ENCODE data around the gene HCFC1.
A peak's percentile ranks its signal among the peaks of the same experiment; 100 is the strongest.

Gene HCFC1

DNA sequence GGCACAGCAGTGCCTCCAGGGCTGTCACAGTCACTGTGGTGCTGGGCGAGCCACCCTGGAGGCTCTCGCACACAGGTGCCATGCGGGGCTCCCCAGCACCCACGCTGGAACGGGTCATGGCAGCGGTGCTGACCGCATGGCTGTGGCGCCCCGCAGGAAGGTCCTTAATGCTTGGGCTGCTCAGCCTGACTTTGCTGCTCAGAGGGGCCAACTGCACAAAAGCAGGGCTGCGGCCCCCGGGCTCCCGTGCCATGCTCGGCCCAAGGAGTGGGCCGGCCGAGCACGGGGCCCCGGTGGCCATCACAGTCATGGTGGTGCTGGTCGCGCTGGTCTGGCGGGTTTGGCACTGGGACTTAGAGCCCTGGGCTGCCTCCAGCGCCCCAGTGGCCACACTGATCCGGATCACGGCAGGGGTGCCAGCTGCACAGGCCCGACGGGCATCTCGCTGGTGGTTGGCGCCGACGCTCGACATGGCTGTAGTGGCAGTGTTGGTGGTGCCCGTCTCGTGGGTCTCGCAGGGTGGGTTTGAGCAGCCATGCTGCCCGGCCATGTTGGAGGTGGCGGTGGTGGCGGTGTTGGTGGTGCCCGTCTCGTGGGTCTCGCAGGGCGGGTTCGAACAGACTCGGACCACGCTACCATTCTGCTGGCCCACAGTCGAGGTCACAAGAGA, 16.9 kb downstream of the HCFC1 start:
- H3K79me1 ChIP-seq (replicated peaks; ENCODE audit: low read length, poor library complexity, severe bottlenecking): peaks cover 28% of the 10 kb centered on the region
- no peaks in the 10 kb centered on the region for H3K27me3 ChIP-seq (ENCODE audit: control insufficient read depth in 1 of 2, insufficient read depth in 1 of 2, low read length in 2 of 2)
- no peak for DNase-seq
- H3K14ac ChIP-seq (ENCODE audit: low read length in 2 of 2): no peak overlapping the region
- no peak overlapping the region for H2BK120ac ChIP-seq (ENCODE audit: low read depth, low read length)
- H2BK15ac ChIP-seq (ENCODE audit: low read depth, poor library complexity, severe bottlenecking): no peak overlapping the region
- H3K36me3 ChIP-seq (ENCODE audit: control insufficient read depth in 1 of 2, insufficient read depth in 2 of 2, low read depth in 1 of 2, low read length in 2 of 2): peaks cover 98 to 100% of the 10 kb centered on the region in 2 experiments
- no peak overlapping the region for H2AK5ac ChIP-seq (ENCODE audit: low read length, severe bottlenecking)
- peaks cover 5% of the 10 kb centered on the region for H3K4me1 ChIP-seq (ENCODE audit: control insufficient read depth, insufficient read depth, low read depth, low read length)
- no peak overlapping the region for H3K9ac ChIP-seq (ENCODE audit: low read length)
- H4K91ac ChIP-seq (ENCODE audit: low read length): no peak overlapping the region
- H3K27ac ChIP-seq (ENCODE audit: low read length, poor library complexity, severe bottlenecking): no peak overlapping the region
- no peaks in the 10 kb centered on the region for H3K9me3 ChIP-seq (ENCODE audit: control insufficient read depth, low read length)
- no peak overlapping the region for H3K4ac ChIP-seq (ENCODE audit: low read depth in 1 of 2, low read length in 2 of 2)
- H3K4me2 ChIP-seq (ENCODE audit: low read length, poor library complexity, severe bottlenecking): no peak overlapping the region
- H3K18ac ChIP-seq (ENCODE audit: low read depth in 1 of 2, low read length in 2 of 2): no peak overlapping the region
- H4K8ac ChIP-seq (ENCODE audit: low read length): peak overlapping the region; percentile 21
- H2BK12ac ChIP-seq (ENCODE audit: low read length in 2 of 2): no peak overlapping the region
- no peak overlapping the region for H2BK5ac ChIP-seq (ENCODE audit: low read depth, low read length, poor library complexity, severe bottlenecking)
- H3K23ac ChIP-seq (ENCODE audit: low read length in 2 of 2): no peak overlapping the region
- 97% methylated on average over 36 of the region's 44 CpGs for WGBS
- H2AFZ ChIP-seq (ENCODE audit: low read depth, low read length): no peak overlapping the region
- no peak overlapping the region for H3K4me3 ChIP-seq (ENCODE audit: insufficient read depth in 1 of 2, low read depth in 1 of 2, low read length in 2 of 2)

DNA sequence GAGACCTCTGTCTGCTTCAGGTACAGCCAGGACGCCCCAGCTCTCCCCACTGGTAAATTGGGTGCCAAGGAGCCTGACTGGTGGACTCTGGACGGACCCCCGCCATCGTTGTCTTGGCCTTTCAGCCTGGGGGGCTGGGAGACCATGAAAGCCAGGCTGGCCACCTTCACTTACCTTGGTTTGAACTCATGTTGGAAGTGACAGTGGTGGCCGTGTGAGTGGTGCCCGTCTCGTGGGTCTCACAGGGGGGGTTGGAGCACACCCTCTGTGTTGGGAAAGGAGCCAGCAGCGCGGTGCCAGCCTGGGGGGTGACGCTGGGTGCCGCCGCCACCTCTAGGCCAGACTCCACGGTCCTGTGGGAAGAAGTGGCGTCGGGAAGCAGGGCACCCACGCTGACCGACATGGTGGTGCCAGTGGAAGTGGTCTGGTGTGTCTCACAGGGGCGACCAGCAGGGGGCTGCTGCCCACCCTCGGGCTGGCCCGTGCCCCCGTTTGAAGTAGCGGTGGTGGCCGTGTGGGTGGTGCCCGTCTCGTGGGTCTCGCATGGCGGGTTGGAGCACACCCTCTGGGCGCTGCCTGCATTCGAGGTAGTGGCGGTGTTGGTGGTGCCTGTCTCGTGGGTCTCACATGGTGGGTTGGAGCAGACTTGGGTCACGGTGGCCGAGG, 17.6 kb downstream of the HCFC1 start:
- Histone ChIP-seq H3K14ac (ENCODE audit: low read length in 2 of 2) (no peak overlapping the region), H3K27me3 (ENCODE audit: control insufficient read depth in 1 of 2, insufficient read depth in 1 of 2, low read length in 2 of 2) (no peaks in the 10 kb centered on the region), H2AK5ac (ENCODE audit: low read length, severe bottlenecking) (no peak overlapping the region), H3K23ac (ENCODE audit: low read length in 2 of 2) (no peak overlapping the region), H3K79me1 (replicated peaks; ENCODE audit: low read length, poor library complexity, severe bottlenecking) (peaks cover 24% of the 10 kb centered on the region), H4K8ac (ENCODE audit: low read length) (peak overlapping the region; percentile 80), H3K9ac (ENCODE audit: low read length) (no peak overlapping the region), H2BK5ac (ENCODE audit: low read depth, low read length, poor library complexity, severe bottlenecking) (no peak overlapping the region), H3K4me1 (ENCODE audit: control insufficient read depth, insufficient read depth, low read depth, low read length) (peaks cover 8% of the 10 kb centered on the region), H4K91ac (ENCODE audit: low read length) (peak overlapping the region; percentile 66), H3K4me3 (ENCODE audit: insufficient read depth in 1 of 2, low read depth in 1 of 2, low read length in 2 of 2) (no peak overlapping the region), H2BK120ac (ENCODE audit: low read depth, low read length) (no peak overlapping the region), H2BK12ac (ENCODE audit: low read length in 2 of 2) (peak overlapping the region in 1 of 2 experiments; percentile 67), H3K27ac (ENCODE audit: low read length, poor library complexity, severe bottlenecking) (no peak overlapping the region), H2AFZ (ENCODE audit: low read depth, low read length) (no peak overlapping the region), H3K36me3 (ENCODE audit: control insufficient read depth in 1 of 2, insufficient read depth in 2 of 2, low read depth in 1 of 2, low read length in 2 of 2) (peaks cover 97 to 100% of the 10 kb centered on the region in 2 experiments), H3K4me2 (ENCODE audit: low read length, poor library complexity, severe bottlenecking) (no peak overlapping the region), H3K18ac (ENCODE audit: low read depth in 1 of 2, low read length in 2 of 2) (no peak overlapping the region), H3K4ac (ENCODE audit: low read depth in 1 of 2, low read length in 2 of 2) (peak overlapping the region in 1 of 2 experiments; percentile 46), H2BK15ac (ENCODE audit: low read depth, poor library complexity, severe bottlenecking) (no peak overlapping the region), H3K9me3 (ENCODE audit: control insufficient read depth, low read length) (no peaks in the 10 kb centered on the region)
- DNase-seq: no peak
- WGBS: 89% methylated on average over 13 of the region's 33 CpGs

DNA sequence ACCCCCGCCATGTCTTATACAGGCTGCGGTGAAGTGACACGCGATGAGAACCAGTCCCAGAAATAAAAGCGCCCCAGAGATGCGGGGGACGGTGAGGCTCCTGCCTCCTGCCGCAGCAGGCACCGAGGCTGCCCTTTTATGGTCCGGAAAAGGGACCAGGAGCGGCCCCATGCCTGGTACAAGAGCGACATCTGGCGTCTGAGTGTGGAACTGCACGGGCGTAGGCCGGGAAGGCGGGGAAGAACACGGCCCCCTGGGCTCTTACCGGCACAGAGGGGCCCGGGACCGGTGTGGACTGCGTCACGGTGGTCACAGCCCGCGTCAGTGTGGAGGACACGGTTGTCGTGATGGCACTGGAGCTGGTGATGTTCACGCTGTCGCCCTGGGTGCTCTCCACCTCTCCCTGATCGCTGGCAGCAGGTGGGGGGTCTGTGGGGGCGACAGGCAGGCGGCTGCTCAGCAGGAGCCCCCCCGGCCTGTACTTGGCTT, 18.2 kb downstream of the HCFC1 start:
- H3K4ac ChIP-seq (ENCODE audit: low read depth in 1 of 2, low read length in 2 of 2): peak overlapping the region in 1 of 2 experiments; percentile 46
- H4K8ac ChIP-seq (ENCODE audit: low read length): peak overlapping the region; percentile 40
- DNase-seq: peak; percentile 59
- no peaks in the 10 kb centered on the region for H3K27me3 ChIP-seq (ENCODE audit: control insufficient read depth in 1 of 2, insufficient read depth in 1 of 2, low read length in 2 of 2)
- peaks cover 96 to 99% of the 10 kb centered on the region in 2 experiments for H3K36me3 ChIP-seq (ENCODE audit: control insufficient read depth in 1 of 2, insufficient read depth in 2 of 2, low read depth in 1 of 2, low read length in 2 of 2)
- WGBS: 8% methylated on average over 20 of the region's 33 CpGs
- H2BK15ac ChIP-seq (ENCODE audit: low read depth, poor library complexity, severe bottlenecking): no peak overlapping the region
- no peaks in the 10 kb centered on the region for H3K9me3 ChIP-seq (ENCODE audit: control insufficient read depth, low read length)
- no peak overlapping the region for H2BK120ac ChIP-seq (ENCODE audit: low read depth, low read length)
- H2BK5ac ChIP-seq (ENCODE audit: low read depth, low read length, poor library complexity, severe bottlenecking): no peak overlapping the region
- no peak overlapping the region for H3K14ac ChIP-seq (ENCODE audit: low read length in 2 of 2)
- H3K4me1 ChIP-seq (ENCODE audit: control insufficient read depth, insufficient read depth, low read depth, low read length): peaks cover 11% of the 10 kb centered on the region
- peak overlapping the region; percentile 55 for H2AK5ac ChIP-seq (ENCODE audit: low read length, severe bottlenecking)
- peaks cover 22% of the 10 kb centered on the region for H3K79me1 ChIP-seq (replicated peaks; ENCODE audit: low read length, poor library complexity, severe bottlenecking)
- H3K4me3 ChIP-seq (ENCODE audit: insufficient read depth in 1 of 2, low read depth in 1 of 2, low read length in 2 of 2): no peak overlapping the region
- H4K91ac ChIP-seq (ENCODE audit: low read length): peak overlapping the region; percentile 66
- no peak overlapping the region for H2AFZ ChIP-seq (ENCODE audit: low read depth, low read length)
- H3K9ac ChIP-seq (ENCODE audit: low read length): no peak overlapping the region
- H3K4me2 ChIP-seq (ENCODE audit: low read length, poor library complexity, severe bottlenecking): no peak overlapping the region
- H3K23ac ChIP-seq (ENCODE audit: low read length in 2 of 2): no peak overlapping the region
- H2BK12ac ChIP-seq (ENCODE audit: low read length in 2 of 2): no peak overlapping the region
- H3K18ac ChIP-seq (ENCODE audit: low read depth in 1 of 2, low read length in 2 of 2): no peak overlapping the region
- H3K27ac ChIP-seq (ENCODE audit: low read length, poor library complexity, severe bottlenecking): no peak overlapping the region

DNA sequence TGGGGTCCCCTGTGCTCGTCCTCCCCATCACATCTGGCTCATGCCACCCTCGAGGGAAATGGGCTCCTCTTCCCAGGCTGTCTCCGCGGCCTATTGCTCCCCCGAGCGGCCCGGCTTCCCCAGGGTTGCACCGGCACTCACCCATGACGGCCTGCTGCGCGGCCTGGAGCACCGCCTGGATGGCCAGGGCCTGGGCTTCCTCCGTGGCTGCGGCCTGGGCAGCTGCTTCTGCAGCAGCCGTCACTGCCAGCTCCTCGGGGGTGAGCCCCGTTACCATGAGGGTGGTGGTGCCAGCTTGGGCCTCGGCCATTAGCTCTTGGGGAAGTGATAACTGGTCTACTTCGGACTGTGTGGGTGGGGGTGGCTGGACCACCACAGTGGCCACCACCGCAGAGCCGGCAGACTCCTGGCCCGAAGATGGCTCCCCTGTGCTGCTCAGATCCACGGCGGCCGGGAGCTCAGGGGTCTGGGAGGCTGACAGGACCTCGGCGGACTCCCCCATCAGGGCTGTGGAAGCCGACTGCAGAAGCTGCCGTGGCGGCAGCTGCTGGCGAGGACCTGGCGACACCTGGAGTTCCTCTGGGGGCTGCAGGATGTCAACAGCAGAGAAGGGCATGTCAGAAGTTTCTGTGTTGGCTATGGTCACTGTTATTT, 19.1 kb downstream of the HCFC1 start:
- Histone ChIP-seq H3K27me3 (ENCODE audit: control insufficient read depth in 1 of 2, insufficient read depth in 1 of 2, low read length in 2 of 2) (no peaks in the 10 kb centered on the region), H3K4ac (ENCODE audit: low read depth in 1 of 2, low read length in 2 of 2) (no peak overlapping the region), H2AK5ac (ENCODE audit: low read length, severe bottlenecking) (peak overlapping the region; percentile 58), H3K14ac (ENCODE audit: low read length in 2 of 2) (no peak overlapping the region), H3K79me1 (replicated peaks; ENCODE audit: low read length, poor library complexity, severe bottlenecking) (peaks cover 22% of the 10 kb centered on the region), H3K4me2 (ENCODE audit: low read length, poor library complexity, severe bottlenecking) (no peak overlapping the region), H2AFZ (ENCODE audit: low read depth, low read length) (no peak overlapping the region), H3K27ac (ENCODE audit: low read length, poor library complexity, severe bottlenecking) (no peak overlapping the region), H2BK12ac (ENCODE audit: low read length in 2 of 2) (no peak overlapping the region), H2BK5ac (ENCODE audit: low read depth, low read length, poor library complexity, severe bottlenecking) (no peak overlapping the region), H2BK15ac (ENCODE audit: low read depth, poor library complexity, severe bottlenecking) (no peak overlapping the region), H3K4me3 (ENCODE audit: insufficient read depth in 1 of 2, low read depth in 1 of 2, low read length in 2 of 2) (no peak overlapping the region), H4K91ac (ENCODE audit: low read length) (no peak overlapping the region), H2BK120ac (ENCODE audit: low read depth, low read length) (no peak overlapping the region), H3K4me1 (ENCODE audit: control insufficient read depth, insufficient read depth, low read depth, low read length) (peaks cover 15% of the 10 kb centered on the region), H3K36me3 (ENCODE audit: control insufficient read depth in 1 of 2, insufficient read depth in 2 of 2, low read depth in 1 of 2, low read length in 2 of 2) (peaks cover 94 to 96% of the 10 kb centered on the region in 2 experiments), H3K18ac (ENCODE audit: low read depth in 1 of 2, low read length in 2 of 2) (no peak overlapping the region), H3K9me3 (ENCODE audit: control insufficient read depth, low read length) (no peaks in the 10 kb centered on the region), H4K8ac (ENCODE audit: low read length) (no peak overlapping the region), H3K23ac (ENCODE audit: low read length in 2 of 2) (no peak overlapping the region), H3K9ac (ENCODE audit: low read length) (no peak overlapping the region)
- DNase-seq: no peak
- 96% methylated on average over 23 of the region's 32 CpGs for WGBS

Data from mesenchymal stem cell (in vitro differentiated cells and primary cell).